ENCODE results near the gene ABHD13.

DNA sequence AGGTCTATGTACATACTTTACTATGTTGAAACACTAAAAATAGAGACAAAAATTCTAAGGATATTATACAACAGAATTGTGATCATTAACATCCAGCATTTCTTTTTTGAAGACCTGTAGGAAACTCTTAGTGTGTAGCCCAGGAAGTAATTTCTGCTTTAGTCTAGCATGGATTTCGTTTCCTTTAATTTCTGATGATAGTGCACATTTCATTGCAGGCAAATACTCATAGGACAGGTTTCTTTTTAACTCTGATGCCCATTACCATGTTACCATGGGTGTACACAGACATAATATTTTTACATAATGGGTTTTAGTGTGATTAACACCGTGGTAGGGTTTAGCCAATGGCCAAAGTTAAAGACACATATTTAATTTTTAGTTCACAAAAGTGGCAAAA, 29.9 kb upstream of the ABHD13 start:
- no peak for TF ChIP-seq POLR2A (IDR thresholded peaks at IDR 0.05; ENCODE audit: low read length)
- TF ChIP-seq GATA1 (IDR thresholded peaks at IDR 0.05; ENCODE audit: low read depth, low read length) = no peak
